Measurements from ENCODE around the gene COP1. TPM values are rescaled to one million over a fixed set of nuclear protein-coding genes. Genes with fewer than 3 reads are reported as not detected.

COP1 gene
- total and polyA plus RNA-seq, 8 donors = 12.3 to 33.1 (median 20.5) TPM

DNA sequence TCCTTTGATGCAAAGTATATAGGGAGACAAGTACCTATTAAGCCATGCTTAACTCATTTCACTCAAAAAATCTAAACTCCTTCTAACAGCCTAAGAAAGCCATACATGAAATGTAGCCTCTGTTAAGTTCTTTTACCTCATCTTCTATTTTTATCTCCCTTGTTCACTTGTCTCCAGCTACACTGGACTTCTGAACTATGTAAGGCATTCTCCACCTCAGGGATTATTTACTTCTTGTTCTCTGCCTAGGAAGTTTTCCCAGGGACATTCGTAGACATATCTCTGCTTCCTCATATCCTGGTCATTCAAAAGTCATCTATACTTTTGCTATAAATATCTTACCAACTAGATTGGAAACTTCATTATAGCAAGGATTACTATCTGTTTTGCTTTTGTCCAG lies 96.9 kb downstream of the COP1 start:
- Histone ChIP-seq H3K27ac (no peak overlapping the region), H3K36me3 (no peaks in the 10 kb centered on the region), H3K4me1 (no peaks in the 10 kb centered on the region), H3K27me3 (no peaks in the 10 kb centered on the region), H3K4me3 (no peak overlapping the region), H3K9me3 (no peaks in the 10 kb centered on the region)
- ATAC-seq (no peak), FAIRE-seq (no peak), DNase-seq (no peak)
- 60 to 76% methylated on average over 1 of the region's 1 CpG for WGBS, 2 donors
- intact Hi-C loops (cut with DNase I) = no loop called here
- TF ChIP-seq, protein P1, sequence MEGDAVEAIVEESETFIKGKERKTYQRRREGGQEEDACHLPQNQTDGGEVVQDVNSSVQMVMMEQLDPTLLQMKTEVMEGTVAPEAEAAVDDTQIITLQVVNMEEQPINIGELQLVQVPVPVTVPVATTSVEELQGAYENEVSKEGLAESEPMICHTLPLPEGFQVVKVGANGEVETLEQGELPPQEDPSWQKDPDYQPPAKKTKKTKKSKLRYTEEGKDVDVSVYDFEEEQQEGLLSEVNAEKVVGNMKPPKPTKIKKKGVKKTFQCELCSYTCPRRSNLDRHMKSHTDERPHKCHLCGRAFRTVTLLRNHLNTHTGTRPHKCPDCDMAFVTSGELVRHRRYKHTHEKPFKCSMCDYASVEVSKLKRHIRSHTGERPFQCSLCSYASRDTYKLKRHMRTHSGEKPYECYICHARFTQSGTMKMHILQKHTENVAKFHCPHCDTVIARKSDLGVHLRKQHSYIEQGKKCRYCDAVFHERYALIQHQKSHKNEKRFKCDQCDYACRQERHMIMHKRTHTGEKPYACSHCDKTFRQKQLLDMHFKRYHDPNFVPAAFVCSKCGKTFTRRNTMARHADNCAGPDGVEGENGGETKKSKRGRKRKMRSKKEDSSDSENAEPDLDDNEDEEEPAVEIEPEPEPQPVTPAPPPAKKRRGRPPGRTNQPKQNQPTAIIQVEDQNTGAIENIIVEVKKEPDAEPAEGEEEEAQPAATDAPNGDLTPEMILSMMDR (IDR thresholded peaks at IDR 0.05) = no peak

DNA sequence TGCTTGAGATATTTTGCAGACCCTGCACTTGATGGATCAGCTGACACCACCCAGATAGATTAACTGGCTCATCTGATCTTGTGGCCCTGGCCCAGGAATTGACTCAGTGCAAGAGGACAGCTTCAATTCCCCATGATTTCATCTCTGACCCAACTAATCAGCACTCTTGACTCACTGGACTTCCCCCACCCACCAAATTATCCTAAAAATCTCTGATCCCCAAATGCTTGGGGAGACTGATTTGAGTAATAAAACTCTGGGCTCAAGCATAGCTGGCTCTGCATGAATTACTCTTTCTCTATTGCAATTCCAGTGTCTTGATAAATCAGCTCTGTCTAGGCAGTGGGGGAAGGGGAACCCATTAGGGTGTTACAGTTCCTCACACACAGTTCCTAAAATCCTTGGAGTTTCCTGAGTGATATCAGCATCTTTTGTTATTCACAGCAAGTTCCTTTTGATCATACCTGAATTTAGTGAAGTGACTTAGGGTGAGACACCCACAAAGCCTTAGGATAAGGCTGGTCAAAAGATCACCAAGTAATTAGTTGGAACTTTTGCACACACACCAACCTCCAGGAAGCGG lies 104.2 kb downstream of the COP1 start:
- ATAC-seq = no peak
- H3K4me3 ChIP-seq = no peak overlapping the region
- H3K27me3 ChIP-seq = no peaks in the 10 kb centered on the region
- H3K27ac ChIP-seq = no peak overlapping the region
- intact Hi-C loops (cut with DNase I) = no loop called here
- no peak for DNase-seq
- TF ChIP-seq, protein P1 (IDR thresholded peaks at IDR 0.05) = no peak
- H3K9me3 ChIP-seq = peaks cover 0 to 5% (median 0%) of the 10 kb centered on the region in 4 donors
- H3K4me1 ChIP-seq = no peaks in the 10 kb centered on the region
- FAIRE-seq = no peak
- H3K36me3 ChIP-seq = peaks cover 0 to 4% (median 0%) of the 10 kb centered on the region in 3 donors
- WGBS, 2 donors = 97% methylated on average over 1 of the region's 1 CpG

DNA sequence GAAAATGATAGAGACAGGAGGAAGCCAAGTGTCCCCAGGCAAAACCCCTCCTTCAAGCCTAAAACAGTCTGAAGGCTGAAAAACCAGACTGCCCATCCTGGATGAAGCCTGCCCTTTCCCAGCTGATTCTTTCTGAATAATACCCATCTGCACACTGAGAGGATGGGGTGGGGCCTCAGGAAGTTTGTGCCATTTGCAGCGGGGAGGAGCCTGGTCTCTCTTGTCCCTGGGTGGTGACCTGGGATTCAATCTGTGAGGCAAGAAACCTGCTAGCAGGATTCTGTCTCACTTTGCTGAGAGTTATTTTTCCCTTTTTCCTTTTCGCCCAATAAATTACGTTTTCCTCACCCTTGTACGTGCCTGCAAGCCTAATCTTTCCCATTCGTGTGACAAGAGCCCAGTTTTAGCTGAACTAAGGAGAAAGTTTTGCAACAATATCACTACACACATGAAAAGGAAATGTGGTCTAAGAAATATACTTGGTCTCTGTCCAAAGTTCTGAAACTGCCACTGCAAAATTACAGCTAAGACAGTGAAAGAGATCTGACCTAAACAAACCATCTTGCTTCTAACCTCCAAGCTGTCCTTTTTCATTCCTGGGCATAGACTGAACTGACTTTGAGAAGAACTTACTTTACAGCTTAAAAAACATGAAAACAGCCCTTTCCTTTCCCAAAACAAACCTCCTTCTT lies 105.0 kb downstream of the COP1 start:
- H3K36me3 ChIP-seq = peaks cover 0 to 4% (median 0%) of the 10 kb centered on the region in 3 donors
- TF ChIP-seq, protein P1 (IDR thresholded peaks at IDR 0.05) = no peak

DNA sequence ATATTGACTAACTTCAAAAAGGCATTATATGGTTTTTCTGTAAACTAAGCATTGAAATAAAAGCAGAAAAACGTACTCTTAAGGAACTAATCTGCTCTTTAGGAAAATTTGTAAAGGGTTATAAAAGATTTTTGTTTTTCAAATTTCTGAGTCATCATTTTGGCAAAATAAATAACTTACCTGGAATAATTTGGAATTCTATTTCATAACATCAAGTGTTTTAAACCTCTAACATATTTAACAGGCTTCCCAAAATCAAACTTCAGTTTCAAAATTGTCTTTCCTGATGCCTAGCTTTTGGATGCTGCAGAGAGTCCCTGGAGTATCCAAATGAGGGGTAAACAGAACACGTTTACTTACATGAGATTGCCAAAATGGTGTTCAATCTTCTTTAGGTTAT lies 108.5 kb downstream of the COP1 start:
- TF ChIP-seq, protein P1 (IDR thresholded peaks at IDR 0.05) = no peak
- no peak overlapping the region for H3K4me3 ChIP-seq
- H3K36me3 ChIP-seq = peaks cover 0 to 10% (median 0%) of the 10 kb centered on the region in 3 donors
- H3K27ac ChIP-seq = no peak overlapping the region
- no peak for DNase-seq
- no peaks in the 10 kb centered on the region for H3K27me3 ChIP-seq
- no peak for ATAC-seq
- intact Hi-C loops (cut with DNase I) = no loop called here
- peaks cover 0 to 5% (median 2%) of the 10 kb centered on the region in 4 donors for H3K9me3 ChIP-seq
- H3K4me1 ChIP-seq = no peaks in the 10 kb centered on the region
- WGBS, 2 donors = 93 to 97% methylated on average over 2 of the region's 2 CpGs
- no peak for FAIRE-seq

More for the DNA sequence above, 105.0 kb downstream of the COP1 start:
- intact Hi-C loops (cut with DNase I) = no loop called here
- H3K9me3 ChIP-seq = peaks cover 0 to 5% (median 0%) of the 10 kb centered on the region in 4 donors
- no peak for DNase-seq
- H3K4me3 ChIP-seq = no peak overlapping the region
- WGBS, 2 donors = 98 to 99% methylated on average over 5 of the region's 5 CpGs
- no peaks in the 10 kb centered on the region for H3K27me3 ChIP-seq
- no peak for ATAC-seq
- no peaks in the 10 kb centered on the region for H3K4me1 ChIP-seq
- no peak for FAIRE-seq
- H3K27ac ChIP-seq = no peak overlapping the region

DNA sequence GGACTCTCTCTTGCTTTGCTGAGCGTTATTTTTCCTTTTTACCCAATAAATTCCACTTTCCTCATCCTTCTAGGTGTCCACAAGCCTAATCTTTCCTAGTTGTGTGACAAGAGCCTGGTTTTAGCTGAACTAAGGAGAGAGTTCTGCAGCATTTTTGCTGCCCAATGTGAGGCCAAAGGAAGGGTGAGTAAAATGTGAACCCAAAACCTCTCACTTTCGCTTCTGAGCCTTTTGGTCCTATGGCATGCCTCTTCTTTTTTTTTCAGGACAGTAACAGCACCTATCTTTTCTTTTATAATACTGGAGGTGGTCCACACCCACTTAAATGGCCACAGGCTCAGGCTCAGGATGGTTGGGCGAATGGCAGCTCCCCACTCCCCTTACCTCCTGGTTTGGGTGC lies 111.1 kb downstream of the COP1 start:
- TF ChIP-seq, protein P1 (IDR thresholded peaks at IDR 0.05) = no peak
- DNase-seq (no peak), ATAC-seq (no peak), FAIRE-seq (no peak)
- no peak overlapping the region for H3K27ac ChIP-seq
- H3K27me3 ChIP-seq = no peaks in the 10 kb centered on the region
- WGBS, 2 donors = 98% methylated on average over 3 of the region's 3 CpGs
- H3K9me3 ChIP-seq = peaks cover 0 to 4% (median 0%) of the 10 kb centered on the region in 4 donors
- peaks cover 0 to 10% (median 0%) of the 10 kb centered on the region in 3 donors for H3K36me3 ChIP-seq
- intact Hi-C loops (cut with DNase I) = no loop called here
- H3K4me3 ChIP-seq = no peak overlapping the region
- no peaks in the 10 kb centered on the region for H3K4me1 ChIP-seq
